A549 (cell line): Measurements from ENCODE around the gene ZNF680. TPM values are rescaled to one million over a fixed set of nuclear protein-coding genes. Genes with fewer than 3 reads are reported as not detected.

ENCODE experiments used
- ATAC-seq, 2 experiments: fragments of 200-7000 bp in 1 of 2; fragments of >200 bp in 1 of 2; cut with Nextera tagmentation in 1 of 2; cut with Tn5 transposase in 1 of 2; 3 replicates each; pipeline versions ENCODE4 v1.8.0 to v1.9.1; 2018 to 2020; ENCODE audit warnings: mild to moderate bottlenecking in 1 of 2, moderate library complexity in 1 of 2
- CTCF ChIA-PET: fragments of 300-600 bp; sonication (Branson Sonifier 250); formaldehyde crosslinking; extraction: SDS; loops from one replicate; lab custom pipeline; 2021; ENCODE audit warnings: antibody characterized with exemption, inconsistent platforms; lab: Yijun Ruan, JAX
- POLR2A ChIA-PET: fragments of 350-600 bp; formaldehyde crosslinking; extraction: SDS; loops from one replicate; lab custom pipeline; 2021; ENCODE audit warnings: antibody characterized with exemption, inconsistent platforms; lab: Yijun Ruan, JAX
- DNase-seq, 2 experiments: peaks; one replicate each; pipeline versions ENCODE4 v3.0.0 to v3.0.0-alpha.2; 2011 to 2016; ENCODE audit warnings: low read depth in 1 of 2, low spot score in 1 of 2
- FAIRE-seq: peaks from 2 replicates; lab custom pipeline; 2011; peaks lifted over from hg19 to GRCh38; lab: Jason Lieb, UNC
- H3K27ac ChIP-seq, 2 experiments: fragments of >200 bp; sonication (Bioruptor Twin); formaldehyde crosslinking; 3 replicates each; pipeline ENCODE4 v1.5.1; 2016 to 2017
- H3K4me1 ChIP-seq: fragments of >200 bp; sonication (Bioruptor Twin); formaldehyde crosslinking; 3 replicates; pipeline ENCODE4 v1.6.1; 2016
- H3K4me2 ChIP-seq: fragments of >200 bp; sonication (Bioruptor Twin); formaldehyde crosslinking; 3 replicates; pipeline ENCODE4 v1.6.1; 2016
- H3K4me3 ChIP-seq: fragments of >200 bp; sonication (Bioruptor Twin); formaldehyde crosslinking; 3 replicates; pipeline ENCODE4 v1.5.1; 2016
- H3K9me3 ChIP-seq: fragments of >200 bp; sonication (Bioruptor Twin); formaldehyde crosslinking; 3 replicates; pipeline ENCODE4 v1.6.1; 2016
- CBX8 ChIP-seq: fragments of 200-600 bp; sonication (generic); IDR thresholded peaks from 2 replicates; pipeline ENCODE4 v1.6.1; 2016
- CEBPB ChIP-seq, 2 experiments: fragments of >200 bp in 1 of 2; sonication (Bioruptor Twin) in 1 of 2; formaldehyde crosslinking in 1 of 2; IDR thresholded peaks; 2 replicates each; pipeline ENCODE4 v1.6.1; 2012 to 2016
- CHD2 ChIP-seq: fragments of 150-350 bp; IDR thresholded peaks from 2 replicates; pipeline ENCODE4 v1.6.1; 2014; ENCODE audit warnings: low read length; ENCODE audit not compliant: partially characterized antibody
- EHMT2 ChIP-seq: fragments of 200-600 bp; sonication (generic); IDR thresholded peaks from 2 replicates; pipeline ENCODE4 v1.6.1; 2016; ENCODE audit warnings: antibody characterized with exemption, low read depth, mild to moderate bottlenecking, moderate library complexity
- EP300 ChIP-seq, 2 experiments: fragments of >200 bp; sonication (Bioruptor Twin); formaldehyde crosslinking; IDR thresholded peaks; 2 replicates in 1 of 2; 3 replicates in 1 of 2; pipeline ENCODE4 v1.6.1; 2016 to 2017
- ESRRA ChIP-seq: fragments of 150-350 bp; IDR thresholded peaks from 2 replicates; pipeline ENCODE4 v1.6.1; 2014; ENCODE audit warnings: mild to moderate bottlenecking, low read length, borderline replicate concordance
- FOSL2 ChIP-seq, 2 experiments: fragments of 450-650 bp in 1 of 2; fragments of >200 bp in 1 of 2; sonication (Bioruptor Twin) in 1 of 2; formaldehyde crosslinking; IDR thresholded peaks; 2 replicates each; pipeline versions ENCODE4 v1.5.0 to v1.6.1; 2016 to 2020; ENCODE audit warnings: mild to moderate bottlenecking in 1 of 2, moderate library complexity in 1 of 2
- GATA3 ChIP-seq: IDR thresholded peaks from 2 replicates; pipeline ENCODE4 v1.6.1; 2012; ENCODE audit warnings: borderline replicate concordance
- HEYL ChIP-seq: fragments of 250-450 bp; sonication (Bioruptor Pico); IDR thresholded peaks from 2 replicates; pipeline ENCODE4 v1.8.0; 2021; ENCODE audit warnings: mild to moderate bottlenecking, moderate library complexity
- HOXB5 ChIP-seq: fragments of 250-450 bp; sonication (Bioruptor Pico); IDR thresholded peaks from 2 replicates; pipeline ENCODE4 v1.5.0; 2020; ENCODE audit warnings: mild to moderate bottlenecking, moderate library complexity
- JUN ChIP-seq, 2 experiments: fragments of >200 bp; sonication (Bioruptor Twin); formaldehyde crosslinking; IDR thresholded peaks; 2 replicates in 1 of 2; 3 replicates in 1 of 2; pipeline ENCODE4 v1.6.1; 2016 to 2017
- JUNB ChIP-seq: fragments of >200 bp; sonication (Bioruptor Twin); formaldehyde crosslinking; IDR thresholded peaks from 2 replicates; pipeline ENCODE4 v1.6.1; 2016
- KDM1A ChIP-seq: fragments of 200-600 bp; sonication (generic); IDR thresholded peaks from 2 replicates; pipeline ENCODE4 v1.6.1; 2016; ENCODE audit warnings: low read depth, mild to moderate bottlenecking
- KDM5A ChIP-seq: fragments of 200-600 bp; sonication (generic); IDR thresholded peaks from 2 replicates; pipeline ENCODE4 v1.6.1; 2016; ENCODE audit warnings: antibody characterized with exemption, mild to moderate bottlenecking
- MAFK ChIP-seq: fragments of 450-650 bp; IDR thresholded peaks from 2 replicates; pipeline ENCODE4 v1.6.1; 2014; ENCODE audit not compliant: partially characterized antibody
- MAZ ChIP-seq: fragments of 150-350 bp; IDR thresholded peaks from 2 replicates; pipeline ENCODE4 v1.6.1; 2014; ENCODE audit warnings: antibody characterized with exemption, low read depth, low read length, borderline replicate concordance
- MYC ChIP-seq: IDR thresholded peaks from 2 replicates; pipeline ENCODE4 v1.6.1; 2012; ENCODE audit warnings: mild to moderate bottlenecking, inconsistent platforms, low read length, improper control_type of control experiment, borderline replicate concordance
- NFE2L2 ChIP-seq: fragments of 150-350 bp; conservative IDR thresholded peaks from 2 replicates; pipeline ENCODE4 v1.6.1; 2014; ENCODE audit warnings: low read length
- PHF8 ChIP-seq: fragments of 200-600 bp; sonication (generic); IDR thresholded peaks from 2 replicates; pipeline ENCODE4 v1.6.1; 2016; ENCODE audit warnings: low read depth, mild to moderate bottlenecking, antibody characterized with exemption, moderate library complexity, borderline replicate concordance
- POLR2A ChIP-seq: IDR thresholded peaks from 2 replicates; pipeline ENCODE4 v1.6.1; 2012; ENCODE audit warnings: mild to moderate bottlenecking, low read length
- POLR2AphosphoS2 ChIP-seq: conservative IDR thresholded peaks from 2 replicates; pipeline ENCODE4 v1.6.1; 2012; ENCODE audit warnings: low read length, improper control_type of control experiment, inconsistent platforms
- SMC3 ChIP-seq: fragments of >200 bp; sonication (Bioruptor Twin); formaldehyde crosslinking; IDR thresholded peaks from 3 replicates; pipeline ENCODE4 v1.6.1; 2018; ENCODE audit warnings: inconsistent platforms
- SREBF2 ChIP-seq: fragments of 450-650 bp; IDR thresholded peaks from 2 replicates; pipeline ENCODE4 v1.6.1; 2014; ENCODE audit warnings: mild to moderate bottlenecking, moderate library complexity
- TFCP2L1 ChIP-seq: fragments of 250-450 bp; sonication (Bioruptor Pico); IDR thresholded peaks from 2 replicates; pipeline ENCODE4 v1.5.0; 2021; ENCODE audit warnings: mild to moderate bottlenecking
- ZC3H11A ChIP-seq: fragments of 450-650 bp; IDR thresholded peaks from 2 replicates; pipeline ENCODE4 v1.6.1; 2014; ENCODE audit warnings: antibody characterized with exemption, mild to moderate bottlenecking
- ZFP36 ChIP-seq: fragments of 450-650 bp; IDR thresholded peaks from 2 replicates; pipeline ENCODE4 v1.6.1; 2014; ENCODE audit warnings: borderline replicate concordance; ENCODE audit not compliant: partially characterized antibody
- WGBS: methylation state at CpG from one replicate; pipeline ENCODE4 v1.1.6; 2017; ENCODE audit errors: missing lambda C conversion rate; 5-methylcytosine and 5-hydroxymethylcytosine counted together
- polyA plus RNA-seq, 4 experiments: library from polyadenylated mRNA; depleted of rRNA in 3 of 4; stranded (reverse); fragments of >200 nt; fragmentation: RNase III in 1 of 4; extraction: RNeasy Plus Mini Kit Qiagen cat#74134 plus additional on column Dnase treatment in 1 of 4; gene quantifications; 2 replicates in 3 of 4; 3 replicates in 1 of 4; pipeline ENCODE4 v1.2.3, GENCODE V29; 2011 to 2017
- TF ChIP-seq, protein P1 (sequence below): IDR thresholded peaks from 2 replicates; pipeline ENCODE4 v1.6.1; 2012
- TF ChIP-seq, protein P2 (sequence below): IDR thresholded peaks from 2 replicates; pipeline ENCODE4 v1.6.1; 2012; ENCODE audit warnings: low read depth, borderline replicate concordance
- TF ChIP-seq, protein P3 (sequence below): fragments of >200 bp; sonication (Bioruptor Twin); formaldehyde crosslinking; IDR thresholded peaks from 3 replicates; pipeline ENCODE4 v1.5.1; 2016
- TF ChIP-seq, protein P4 (sequence below): fragments of 250-450 bp; sonication (Bioruptor Pico); IDR thresholded peaks from 2 replicates; pipeline ENCODE4 v1.5.0; 2021; ENCODE audit warnings: mild to moderate bottlenecking, moderate library complexity, borderline replicate concordance

Gene ZNF680
- polyA plus RNA-seq, 2 of the 4 experiments (the other 2 are of a cell fraction): 4.6 to 6.6 TPM

DNA sequence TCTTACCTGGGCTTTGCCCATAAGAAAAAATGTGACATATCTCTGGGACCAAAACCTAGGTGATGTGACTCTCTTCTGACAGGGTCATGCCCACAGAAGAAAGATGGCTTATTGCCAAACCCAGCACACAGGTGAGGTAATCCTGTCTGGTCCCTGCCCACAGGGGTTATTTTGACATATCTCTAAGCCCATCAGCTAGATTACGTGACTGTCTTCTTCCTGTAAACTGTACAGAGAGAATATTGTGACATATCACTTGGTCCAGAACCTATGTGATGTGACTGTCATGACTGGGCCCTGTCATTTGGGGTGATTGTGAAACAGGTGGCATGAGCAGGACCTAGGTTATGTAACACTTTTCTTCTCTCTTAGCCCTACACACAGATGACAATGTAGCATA lies 48.8 kb upstream of the ZNF680 start (continued):
- TF ChIP-seq, protein P1, sequence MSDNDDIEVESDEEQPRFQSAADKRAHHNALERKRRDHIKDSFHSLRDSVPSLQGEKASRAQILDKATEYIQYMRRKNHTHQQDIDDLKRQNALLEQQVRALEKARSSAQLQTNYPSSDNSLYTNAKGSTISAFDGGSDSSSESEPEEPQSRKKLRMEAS: no peak
- TF ChIP-seq POLR2A (no peak), SREBF2 (no peak), FOSL2 (IDR thresholded peaks at IDR 0.05) (no peak), FOSL2 (CRISPR knock-in tag; IDR thresholded peaks at IDR 0.05) (no peak), POLR2AphosphoS2 (no peak)
- TF ChIP-seq, all 56 proteins: peak for 0

DNA sequence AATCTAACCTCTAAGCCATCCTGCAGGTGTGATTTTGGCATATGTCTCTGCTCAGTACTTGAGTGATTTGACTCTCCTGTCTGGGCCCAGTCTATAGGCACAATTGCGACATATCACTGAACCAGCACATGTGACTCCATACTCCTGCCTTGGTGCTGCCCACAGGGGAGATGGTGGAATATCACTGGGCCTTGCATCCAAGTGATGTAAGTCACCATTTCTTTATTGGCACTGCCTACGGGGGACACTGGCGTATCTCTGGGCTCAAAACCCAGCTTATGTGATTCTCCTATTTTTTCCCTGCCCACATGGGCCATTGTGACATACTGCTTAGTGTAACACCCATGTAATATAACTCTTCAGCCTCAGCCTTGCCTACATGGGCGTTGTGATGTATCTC lies 48.1 kb upstream of the ZNF680 start:
- POLR2A ChIA-PET: no interaction called here
- 7% methylated on average over 4 of the region's 4 CpGs for WGBS
- no peak for ATAC-seq
- CTCF ChIA-PET: no interaction called here
- Histone ChIP-seq H3K4me1 (no peaks in the 10 kb centered on the region), H3K27ac (no peak overlapping the region), H3K4me3 (no peak overlapping the region), H3K9me3 (peaks cover 14% of the 10 kb centered on the region; the same call in 2 of the 3 replicates), H3K4me2 (no peak overlapping the region)
- no peak for FAIRE-seq
- no peak for TF ChIP-seq JUNB
- no peak for TF ChIP-seq SMC3
- no peak for TF ChIP-seq EP300 (IDR thresholded peaks at IDR 0.05)
- TF ChIP-seq TFCP2L1: no peak
- no peak for TF ChIP-seq MAFK
- no peak for TF ChIP-seq NFE2L2
- TF ChIP-seq JUN (IDR thresholded peaks at IDR 0.05): no peak
- TF ChIP-seq ZC3H11A: no peak
- TF ChIP-seq EHMT2: no peak
- TF ChIP-seq CEBPB (IDR thresholded peaks at IDR 0.05): no peak
- TF ChIP-seq, protein P2, sequence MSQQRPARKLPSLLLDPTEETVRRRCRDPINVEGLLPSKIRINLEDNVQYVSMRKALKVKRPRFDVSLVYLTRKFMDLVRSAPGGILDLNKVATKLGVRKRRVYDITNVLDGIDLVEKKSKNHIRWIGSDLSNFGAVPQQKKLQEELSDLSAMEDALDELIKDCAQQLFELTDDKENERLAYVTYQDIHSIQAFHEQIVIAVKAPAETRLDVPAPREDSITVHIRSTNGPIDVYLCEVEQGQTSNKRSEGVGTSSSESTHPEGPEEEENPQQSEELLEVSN: no peak
- no peak for TF ChIP-seq KDM1A
- TF ChIP-seq KDM5A: no peak
- no peak for TF ChIP-seq ESRRA
- TF ChIP-seq MAZ: no peak
- no peak for TF ChIP-seq PHF8
- TF ChIP-seq, protein P3, sequence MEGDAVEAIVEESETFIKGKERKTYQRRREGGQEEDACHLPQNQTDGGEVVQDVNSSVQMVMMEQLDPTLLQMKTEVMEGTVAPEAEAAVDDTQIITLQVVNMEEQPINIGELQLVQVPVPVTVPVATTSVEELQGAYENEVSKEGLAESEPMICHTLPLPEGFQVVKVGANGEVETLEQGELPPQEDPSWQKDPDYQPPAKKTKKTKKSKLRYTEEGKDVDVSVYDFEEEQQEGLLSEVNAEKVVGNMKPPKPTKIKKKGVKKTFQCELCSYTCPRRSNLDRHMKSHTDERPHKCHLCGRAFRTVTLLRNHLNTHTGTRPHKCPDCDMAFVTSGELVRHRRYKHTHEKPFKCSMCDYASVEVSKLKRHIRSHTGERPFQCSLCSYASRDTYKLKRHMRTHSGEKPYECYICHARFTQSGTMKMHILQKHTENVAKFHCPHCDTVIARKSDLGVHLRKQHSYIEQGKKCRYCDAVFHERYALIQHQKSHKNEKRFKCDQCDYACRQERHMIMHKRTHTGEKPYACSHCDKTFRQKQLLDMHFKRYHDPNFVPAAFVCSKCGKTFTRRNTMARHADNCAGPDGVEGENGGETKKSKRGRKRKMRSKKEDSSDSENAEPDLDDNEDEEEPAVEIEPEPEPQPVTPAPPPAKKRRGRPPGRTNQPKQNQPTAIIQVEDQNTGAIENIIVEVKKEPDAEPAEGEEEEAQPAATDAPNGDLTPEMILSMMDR: no peak
- no peak for DNase-seq

DNA sequence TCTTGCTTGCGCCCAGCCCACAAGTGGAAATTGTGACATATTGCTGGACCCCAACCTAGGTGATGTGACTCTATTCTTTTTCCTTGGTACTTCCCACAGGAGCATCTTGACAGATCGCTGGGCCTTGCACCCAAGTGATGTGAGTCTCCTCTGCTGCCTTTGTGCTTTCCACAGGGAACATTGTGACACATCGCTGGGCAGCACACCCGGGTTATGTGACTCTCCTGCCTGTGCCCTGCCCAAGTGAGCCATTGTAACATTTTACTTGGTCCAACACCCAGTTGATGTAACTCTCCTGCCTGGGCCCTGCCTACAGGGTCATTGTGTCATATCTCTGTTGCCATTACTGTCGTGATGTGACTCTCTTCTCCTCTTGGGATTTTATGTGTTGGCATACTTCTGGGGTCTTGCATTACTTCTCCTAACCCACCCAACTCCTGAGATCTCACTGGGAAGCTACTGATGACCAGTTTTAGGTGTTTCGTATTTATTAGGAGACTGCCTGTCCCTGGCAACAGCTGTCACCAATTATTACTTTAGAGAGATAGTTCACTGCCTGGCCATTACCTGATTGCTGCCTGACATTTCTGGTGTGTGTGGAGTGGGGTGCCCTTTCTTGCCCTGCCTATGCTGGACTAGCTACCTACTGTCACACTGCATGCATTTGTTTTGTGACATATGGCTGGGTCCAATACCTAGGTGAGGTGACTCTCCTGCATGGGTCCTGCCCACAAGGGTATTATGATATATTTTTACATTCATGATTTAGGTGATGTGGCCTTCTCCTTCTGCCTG lies 45.4 kb upstream of the ZNF680 start:
- ChIA-PET CTCF (no interaction called here), POLR2A (no interaction called here)
- no peak for ATAC-seq
- no peak overlapping the region for H3K27ac ChIP-seq
- DNase-seq: no peak
- H3K4me1 ChIP-seq: no peaks in the 10 kb centered on the region
- WGBS: 26% methylated on average over 6 of the region's 6 CpGs
- H3K9me3 ChIP-seq: peaks cover 10% of the 10 kb centered on the region; the same call in 1 of the 3 replicates
- H3K4me3 ChIP-seq: no peak overlapping the region
- FAIRE-seq: no peak
- no peak overlapping the region for H3K4me2 ChIP-seq
- TF ChIP-seq KDM1A: no peak
- no peak for TF ChIP-seq CHD2
- no peak for TF ChIP-seq HOXB5 (CRISPR knock-in tag)
- no peak for TF ChIP-seq POLR2A
- TF ChIP-seq PHF8: no peak
- TF ChIP-seq FOSL2 (IDR thresholded peaks at IDR 0.05): no peak
- TF ChIP-seq FOSL2 (CRISPR knock-in tag; IDR thresholded peaks at IDR 0.05): no peak
- TF ChIP-seq MAFK: no peak
- no peak for TF ChIP-seq CBX8
- TF ChIP-seq, protein P3: no peak
- TF ChIP-seq EHMT2: no peak
- no peak for TF ChIP-seq ZFP36
- no peak for TF ChIP-seq GATA3
- no peak for TF ChIP-seq KDM5A
- TF ChIP-seq HEYL (CRISPR knock-in tag): no peak
- no peak for TF ChIP-seq MYC
- TF ChIP-seq, protein P4, sequence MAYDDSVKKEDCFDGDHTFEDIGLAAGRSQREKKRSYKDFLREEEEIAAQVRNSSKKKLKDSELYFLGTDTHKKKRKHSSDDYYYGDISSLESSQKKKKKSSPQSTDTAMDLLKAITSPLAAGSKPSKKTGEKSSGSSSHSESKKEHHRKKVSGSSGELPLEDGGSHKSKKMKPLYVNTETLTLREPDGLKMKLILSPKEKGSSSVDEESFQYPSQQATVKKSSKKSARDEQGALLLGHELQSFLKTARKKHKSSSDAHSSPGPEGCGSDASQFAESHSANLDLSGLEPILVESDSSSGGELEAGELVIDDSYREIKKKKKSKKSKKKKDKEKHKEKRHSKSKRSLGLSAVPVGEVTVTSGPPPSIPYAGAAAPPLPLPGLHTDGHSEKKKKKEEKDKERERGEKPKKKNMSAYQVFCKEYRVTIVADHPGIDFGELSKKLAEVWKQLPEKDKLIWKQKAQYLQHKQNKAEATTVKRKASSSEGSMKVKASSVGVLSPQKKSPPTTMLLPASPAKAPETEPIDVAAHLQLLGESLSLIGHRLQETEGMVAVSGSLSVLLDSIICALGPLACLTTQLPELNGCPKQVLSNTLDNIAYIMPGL (CRISPR knock-in tag): no peak
- TF ChIP-seq TFCP2L1: no peak
